ENCODE measurements around the gene TRABD2B.

DNA sequence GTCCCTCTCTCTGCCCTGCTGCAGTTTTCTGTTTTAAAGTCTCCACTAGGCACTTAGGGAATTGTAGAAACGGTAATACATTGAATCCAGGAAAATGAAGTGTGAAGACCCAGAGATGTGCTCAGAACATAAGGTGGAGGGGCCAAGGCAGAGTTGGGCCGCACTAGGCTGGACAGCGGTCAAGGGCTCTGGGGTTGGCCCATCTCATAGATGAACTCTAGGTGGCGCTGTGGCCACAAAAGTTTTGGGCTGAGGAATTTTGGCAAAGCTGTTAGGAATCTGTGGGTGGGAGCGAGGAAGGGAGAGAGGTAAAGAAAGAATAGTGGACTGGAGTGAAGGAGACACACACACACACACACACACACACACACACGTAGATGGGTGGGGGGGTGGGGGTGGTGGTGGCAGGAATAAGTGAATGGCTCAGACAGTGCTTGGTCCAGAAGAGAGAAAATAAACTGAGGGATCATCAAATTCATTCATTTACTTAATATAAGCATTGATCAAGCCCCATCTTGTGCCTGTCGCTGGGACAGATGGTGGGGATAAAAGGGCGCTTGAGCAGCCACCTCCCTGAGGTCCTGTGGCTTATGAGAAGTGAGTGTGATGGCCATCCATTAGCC lies 258.5 kb downstream of the TRABD2B start:
- TF ChIP-seq, protein P1, sequence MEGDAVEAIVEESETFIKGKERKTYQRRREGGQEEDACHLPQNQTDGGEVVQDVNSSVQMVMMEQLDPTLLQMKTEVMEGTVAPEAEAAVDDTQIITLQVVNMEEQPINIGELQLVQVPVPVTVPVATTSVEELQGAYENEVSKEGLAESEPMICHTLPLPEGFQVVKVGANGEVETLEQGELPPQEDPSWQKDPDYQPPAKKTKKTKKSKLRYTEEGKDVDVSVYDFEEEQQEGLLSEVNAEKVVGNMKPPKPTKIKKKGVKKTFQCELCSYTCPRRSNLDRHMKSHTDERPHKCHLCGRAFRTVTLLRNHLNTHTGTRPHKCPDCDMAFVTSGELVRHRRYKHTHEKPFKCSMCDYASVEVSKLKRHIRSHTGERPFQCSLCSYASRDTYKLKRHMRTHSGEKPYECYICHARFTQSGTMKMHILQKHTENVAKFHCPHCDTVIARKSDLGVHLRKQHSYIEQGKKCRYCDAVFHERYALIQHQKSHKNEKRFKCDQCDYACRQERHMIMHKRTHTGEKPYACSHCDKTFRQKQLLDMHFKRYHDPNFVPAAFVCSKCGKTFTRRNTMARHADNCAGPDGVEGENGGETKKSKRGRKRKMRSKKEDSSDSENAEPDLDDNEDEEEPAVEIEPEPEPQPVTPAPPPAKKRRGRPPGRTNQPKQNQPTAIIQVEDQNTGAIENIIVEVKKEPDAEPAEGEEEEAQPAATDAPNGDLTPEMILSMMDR (IDR thresholded peaks at IDR 0.05), result peak; percentile 61 to 81 (median 74)
- no peak for TF ChIP-seq POLR2A (IDR thresholded peaks at IDR 0.05)
